KMS-11 (cell line): ENCODE measurements around the gene SLC18A3.

Source experiments
- H2AFZ ChIP-seq: fragments of 200-600 bp; sonication (generic); 2 replicates; pipeline ENCODE4 v1.6.1; 2016; ENCODE audit warnings: antibody characterized with exemption, mixed run types, low read depth
- H3K27ac ChIP-seq: fragments of 200-600 bp; sonication (generic); 2 replicates; pipeline ENCODE4 v1.6.1; 2016; ENCODE audit warnings: mild to moderate bottlenecking, mixed run types
- H3K27me3 ChIP-seq: fragments of 200-600 bp; sonication (generic); 2 replicates; pipeline ENCODE4 v1.6.1; 2017; ENCODE audit warnings: mild to moderate bottlenecking, low read depth, mixed run types, moderate library complexity; ENCODE audit not compliant: insufficient read depth
- H3K36me3 ChIP-seq: fragments of 200-600 bp; sonication (generic); 2 replicates; pipeline ENCODE4 v1.6.1; 2017; ENCODE audit warnings: mild to moderate bottlenecking, mixed run types; ENCODE audit not compliant: insufficient read depth
- H3K4me1 ChIP-seq: fragments of 200-600 bp; sonication (generic); 2 replicates; pipeline ENCODE4 v1.6.1; 2016; ENCODE audit warnings: mild to moderate bottlenecking, low read depth, mixed run types; ENCODE audit not compliant: poor library complexity, severe bottlenecking
- H3K4me2 ChIP-seq: fragments of 200-600 bp; sonication (generic); 2 replicates; pipeline ENCODE4 v1.7.0; 2016; ENCODE audit warnings: mild to moderate bottlenecking, mixed run types
- H3K4me3 ChIP-seq: fragments of 200-600 bp; sonication (generic); IDR thresholded peaks from 2 replicates; pipeline ENCODE4 v1.6.1; 2017; ENCODE audit warnings: low read depth, low read length, mixed read lengths; ENCODE audit not compliant: insufficient read depth
- H3K79me2 ChIP-seq: fragments of 200-600 bp; sonication (generic); 2 replicates; pipeline ENCODE4 v1.6.1; 2016; ENCODE audit warnings: low read depth, mixed run types; ENCODE audit not compliant: insufficient read depth
- H3K9ac ChIP-seq: fragments of 200-600 bp; sonication (generic); 2 replicates; pipeline ENCODE4 v1.6.1; 2016; ENCODE audit warnings: mild to moderate bottlenecking, mixed run types
- H4K20me1 ChIP-seq: fragments of 200-600 bp; sonication (generic); 2 replicates; pipeline ENCODE4 v1.6.1; 2016; ENCODE audit warnings: mild to moderate bottlenecking, mixed run types; ENCODE audit not compliant: insufficient read depth
- TF ChIP-seq, protein P1 (sequence below): fragments of 200-600 bp; sonication (generic); conservative IDR thresholded peaks from 2 replicates; pipeline ENCODE4 v1.6.1; 2017; ENCODE audit warnings: low read depth, mild to moderate bottlenecking, antibody characterized with exemption, low read length, moderate library complexity, mixed read lengths

Gene SLC18A3

DNA sequence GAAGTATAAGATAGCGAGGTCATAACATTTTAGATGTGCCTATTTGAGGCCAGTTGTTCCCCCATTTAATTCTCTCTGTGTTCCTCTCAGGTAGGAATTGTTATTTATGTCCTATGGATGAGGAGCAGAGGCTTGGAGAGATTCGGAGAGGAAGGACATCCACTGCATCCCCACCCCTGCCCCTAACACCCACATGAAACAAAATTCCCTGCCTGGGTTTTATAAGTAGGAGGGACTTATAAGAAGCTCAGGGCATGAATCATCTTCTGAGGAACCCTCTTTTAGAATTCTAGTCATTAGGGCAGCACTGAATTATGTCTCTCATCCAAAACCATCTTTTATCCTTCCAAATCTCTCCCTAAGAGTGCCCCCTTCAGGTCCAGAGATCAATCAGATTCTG lies 8.7 kb downstream of the SLC18A3 start:
- H3K4me2 ChIP-seq, result no peak overlapping the region

DNA sequence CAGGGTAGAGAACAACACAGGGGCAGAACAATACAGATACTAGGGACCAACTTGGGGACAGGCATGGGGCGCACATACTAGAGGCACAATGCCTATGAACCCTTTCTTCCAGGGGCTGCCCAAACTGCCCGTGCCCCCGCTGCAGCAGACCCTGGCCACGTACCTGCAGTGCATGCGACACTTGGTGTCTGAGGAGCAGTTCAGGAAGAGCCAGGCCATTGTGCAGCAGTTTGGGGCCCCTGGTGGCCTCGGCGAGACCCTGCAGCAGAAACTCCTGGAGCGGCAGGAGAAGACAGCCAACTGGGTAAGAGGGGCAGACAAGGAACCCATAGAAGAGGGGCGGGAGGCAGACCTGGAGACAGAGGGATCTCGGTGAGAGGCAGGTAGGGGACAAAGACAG lies 9.5 kb downstream of the SLC18A3 start:
- Histone ChIP-seq H2AFZ (no peak overlapping the region), H3K27ac (no peak overlapping the region)

More for the DNA sequence above, 8.7 kb downstream of the SLC18A3 start:
- H3K79me2 ChIP-seq, result no peaks in the 10 kb centered on the region
- no peak overlapping the region for H3K9ac ChIP-seq
- H4K20me1 ChIP-seq, result no peaks in the 10 kb centered on the region
- no peak overlapping the region for H3K27ac ChIP-seq
- H3K4me3 ChIP-seq, result no peak overlapping the region
- H3K4me1 ChIP-seq, result no peaks in the 10 kb centered on the region
- no peaks in the 10 kb centered on the region for H3K36me3 ChIP-seq
- H3K27me3 ChIP-seq, result no peaks in the 10 kb centered on the region; the same call in 1 of the 2 replicates
- TF ChIP-seq, protein P1, sequence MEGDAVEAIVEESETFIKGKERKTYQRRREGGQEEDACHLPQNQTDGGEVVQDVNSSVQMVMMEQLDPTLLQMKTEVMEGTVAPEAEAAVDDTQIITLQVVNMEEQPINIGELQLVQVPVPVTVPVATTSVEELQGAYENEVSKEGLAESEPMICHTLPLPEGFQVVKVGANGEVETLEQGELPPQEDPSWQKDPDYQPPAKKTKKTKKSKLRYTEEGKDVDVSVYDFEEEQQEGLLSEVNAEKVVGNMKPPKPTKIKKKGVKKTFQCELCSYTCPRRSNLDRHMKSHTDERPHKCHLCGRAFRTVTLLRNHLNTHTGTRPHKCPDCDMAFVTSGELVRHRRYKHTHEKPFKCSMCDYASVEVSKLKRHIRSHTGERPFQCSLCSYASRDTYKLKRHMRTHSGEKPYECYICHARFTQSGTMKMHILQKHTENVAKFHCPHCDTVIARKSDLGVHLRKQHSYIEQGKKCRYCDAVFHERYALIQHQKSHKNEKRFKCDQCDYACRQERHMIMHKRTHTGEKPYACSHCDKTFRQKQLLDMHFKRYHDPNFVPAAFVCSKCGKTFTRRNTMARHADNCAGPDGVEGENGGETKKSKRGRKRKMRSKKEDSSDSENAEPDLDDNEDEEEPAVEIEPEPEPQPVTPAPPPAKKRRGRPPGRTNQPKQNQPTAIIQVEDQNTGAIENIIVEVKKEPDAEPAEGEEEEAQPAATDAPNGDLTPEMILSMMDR, result no peak
- H2AFZ ChIP-seq, result no peak overlapping the region

DNA sequence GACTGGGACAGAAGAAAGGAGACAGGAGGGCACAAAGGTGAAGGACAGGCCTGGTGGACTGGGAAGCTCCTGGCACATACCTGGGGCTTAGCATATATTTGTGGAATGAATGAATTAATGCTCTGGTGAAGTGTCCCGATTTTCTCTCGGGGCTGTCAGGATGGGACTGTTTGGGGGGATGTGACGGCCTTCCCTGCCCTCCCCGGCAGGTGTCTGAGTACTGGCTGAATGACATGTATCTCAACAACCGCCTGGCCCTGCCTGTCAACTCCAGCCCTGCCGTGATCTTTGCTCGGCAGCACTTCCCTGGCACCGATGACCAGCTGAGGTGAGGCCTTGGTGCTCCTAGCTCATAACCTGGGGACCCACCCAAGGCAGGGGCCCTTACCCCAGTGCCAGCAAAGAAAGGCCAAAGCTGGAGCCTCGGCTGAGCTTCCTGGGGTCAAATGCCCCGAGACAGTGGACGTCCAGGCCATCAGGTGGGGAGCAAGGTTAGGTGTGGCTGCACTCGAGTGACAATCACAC lies 10.2 kb downstream of the SLC18A3 start:
- H3K4me1 ChIP-seq, result no peaks in the 10 kb centered on the region
- H2AFZ ChIP-seq, result no peak overlapping the region
- no peak overlapping the region for H3K4me3 ChIP-seq
- no peak overlapping the region for H3K4me2 ChIP-seq
- no peaks in the 10 kb centered on the region; the same call in 1 of the 2 replicates for H3K27me3 ChIP-seq
- no peak overlapping the region for H3K9ac ChIP-seq
- H3K27ac ChIP-seq, result no peak overlapping the region
- no peaks in the 10 kb centered on the region for H3K79me2 ChIP-seq
- TF ChIP-seq, protein P1, result no peak
- H4K20me1 ChIP-seq, result no peaks in the 10 kb centered on the region
- no peaks in the 10 kb centered on the region for H3K36me3 ChIP-seq

More for the DNA sequence above, 9.5 kb downstream of the SLC18A3 start:
- no peak overlapping the region for H3K4me3 ChIP-seq
- no peaks in the 10 kb centered on the region; the same call in 1 of the 2 replicates for H3K27me3 ChIP-seq
- no peak overlapping the region for H3K9ac ChIP-seq
- TF ChIP-seq, protein P1, result no peak
- H3K79me2 ChIP-seq, result no peaks in the 10 kb centered on the region
- H3K4me1 ChIP-seq, result no peaks in the 10 kb centered on the region
- H3K4me2 ChIP-seq, result no peak overlapping the region
- no peaks in the 10 kb centered on the region for H3K36me3 ChIP-seq
- no peaks in the 10 kb centered on the region for H4K20me1 ChIP-seq

DNA sequence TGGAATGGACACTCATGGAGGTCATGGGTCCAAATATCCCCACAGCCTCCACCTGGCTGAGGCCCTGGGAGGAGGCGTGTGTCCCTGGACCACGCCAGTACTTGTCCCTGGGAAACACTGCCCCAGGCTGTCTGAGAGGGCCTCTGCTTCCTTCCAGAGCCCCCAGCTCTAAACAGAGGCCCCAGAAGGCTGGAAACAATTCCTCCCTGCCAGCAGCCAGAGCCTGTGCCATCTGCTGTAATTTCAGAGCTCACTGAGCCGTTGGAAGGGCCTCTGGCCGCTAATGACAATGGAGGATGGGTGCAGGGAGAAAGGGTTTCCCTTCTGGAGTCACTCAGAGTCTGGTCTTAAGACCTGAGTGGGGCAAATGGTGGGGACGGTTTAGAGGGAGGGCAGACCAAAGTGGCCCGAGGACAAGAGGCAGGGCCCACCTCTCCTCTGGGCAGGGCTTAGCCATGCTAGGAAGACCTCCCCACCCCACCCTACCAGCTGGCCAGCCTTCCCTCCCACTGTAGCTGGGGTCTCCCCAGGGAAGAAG lies 10.8 kb downstream of the SLC18A3 start:
- H3K36me3 ChIP-seq, result no peaks in the 10 kb centered on the region
- TF ChIP-seq, protein P1, result no peak
- H3K4me1 ChIP-seq, result no peaks in the 10 kb centered on the region
- H3K4me2 ChIP-seq, result no peak overlapping the region
- no peaks in the 10 kb centered on the region; the same call in 1 of the 2 replicates for H3K27me3 ChIP-seq
- no peak overlapping the region for H3K4me3 ChIP-seq
- H2AFZ ChIP-seq, result no peak overlapping the region
- no peaks in the 10 kb centered on the region for H3K79me2 ChIP-seq
- H4K20me1 ChIP-seq, result no peaks in the 10 kb centered on the region
- no peak overlapping the region for H3K9ac ChIP-seq
- H3K27ac ChIP-seq, result no peak overlapping the region
